Lung (tissue), 12 donors: ENCODE data around the gene CRYBA2. TPM values are rescaled to one million over a fixed set of nuclear protein-coding genes. Genes with fewer than 3 reads are reported as not detected.

Source experiments
- ATAC-seq: fragments of 200-7000 bp; cut with Tn5 transposase; one replicate; pipeline ENCODE4 v1.9.1; 2020; ENCODE audit warnings: moderate number of reproducible peaks; ENCODE audit not compliant: insufficient read depth, low FRiP score
- DNase-seq, 3 donors: peaks; one replicate each; pipeline ENCODE4 v3.0.0-alpha.2; 2013 to 2017
- H3K27ac ChIP-seq, 2 donors: one replicate each; pipeline ENCODE4 v1.5.1; 2013; ENCODE audit warnings: mild to moderate bottlenecking in 2 of 2, moderate library complexity in 2 of 2, control low read depth in 1 of 2, inconsistent platforms in 1 of 2, low read depth in 1 of 2, low read length in 1 of 2
- H3K27me3 ChIP-seq, 3 donors: one replicate each; pipeline ENCODE4 v1.5.1; 2013; ENCODE audit warnings: low read length in 2 of 3; ENCODE audit not compliant: control insufficient read depth in 3 of 3, insufficient read depth in 3 of 3
- H3K36me3 ChIP-seq, 4 donors: one replicate each; pipeline ENCODE4 v1.5.1; 2013; ENCODE audit warnings: low read length in 4 of 4, mild to moderate bottlenecking in 1 of 4, moderate library complexity in 1 of 4; ENCODE audit not compliant: control insufficient read depth in 4 of 4, insufficient read depth in 4 of 4
- H3K4me1 ChIP-seq, 5 donors: one replicate each; pipeline ENCODE4 v1.5.1; 2013; ENCODE audit warnings: low read length in 5 of 5, mild to moderate bottlenecking in 2 of 5, moderate library complexity in 1 of 5; ENCODE audit not compliant: control insufficient read depth in 5 of 5, insufficient read depth in 5 of 5
- H3K4me3 ChIP-seq: one replicate; pipeline ENCODE4 v1.5.1; 2013; ENCODE audit warnings: mild to moderate bottlenecking, control low read depth, moderate library complexity
- H3K9ac ChIP-seq, 2 donors: one replicate each; pipeline ENCODE4 v1.5.1; 2013; ENCODE audit warnings: low read length in 2 of 2, control low read depth in 1 of 2; ENCODE audit not compliant: insufficient read depth in 1 of 2
- H3K9me3 ChIP-seq, 4 donors: one replicate each; pipeline ENCODE4 v1.5.1; 2013; ENCODE audit warnings: low read length in 3 of 4, mild to moderate bottlenecking in 1 of 4, moderate library complexity in 1 of 4; ENCODE audit not compliant: control insufficient read depth in 4 of 4, insufficient read depth in 3 of 4
- WGBS, 2 donors: extraction: QIAGEN DNeasy Blood & Tissue Kit; methylation state at CpG; one replicate each; pipeline ENCODE4 v1.1.7; 2013; 5-methylcytosine and 5-hydroxymethylcytosine counted together
- polyA plus RNA-seq, 2 donors: library from polyadenylated mRNA; stranded (reverse); fragments of 200-250 nt; gene quantifications; one replicate each; pipeline ENCODE4 v1.2.1, GENCODE V29; 2013
- total RNA-seq, 2 donors: library from RNA; depleted of rRNA in 1 of 2; stranded (reverse); fragments of >200 nt in 1 of 2; gene quantifications; one replicate each; pipeline ENCODE4 v1.2.1, GENCODE V29; 2014 to 2021
- TF ChIP-seq, protein P1 (sequence below): IDR thresholded peaks from 2 replicates; pipeline ENCODE4 v1.5.1; 2012; ENCODE audit warnings: mild to moderate bottlenecking; ENCODE audit errors: control extremely low read depth, extremely low read depth
- donor health status: control.
- donor health status: control.
- donor health status: Bipolar disorder and iron deficiency.
- donor health status: healthy.
- donor health status: DM: yes; HTN: yes; CAD: no.

Gene CRYBA2
- total and polyA plus RNA-seq, 4 donors = 0.08 TPM; not detected in 3

DNA sequence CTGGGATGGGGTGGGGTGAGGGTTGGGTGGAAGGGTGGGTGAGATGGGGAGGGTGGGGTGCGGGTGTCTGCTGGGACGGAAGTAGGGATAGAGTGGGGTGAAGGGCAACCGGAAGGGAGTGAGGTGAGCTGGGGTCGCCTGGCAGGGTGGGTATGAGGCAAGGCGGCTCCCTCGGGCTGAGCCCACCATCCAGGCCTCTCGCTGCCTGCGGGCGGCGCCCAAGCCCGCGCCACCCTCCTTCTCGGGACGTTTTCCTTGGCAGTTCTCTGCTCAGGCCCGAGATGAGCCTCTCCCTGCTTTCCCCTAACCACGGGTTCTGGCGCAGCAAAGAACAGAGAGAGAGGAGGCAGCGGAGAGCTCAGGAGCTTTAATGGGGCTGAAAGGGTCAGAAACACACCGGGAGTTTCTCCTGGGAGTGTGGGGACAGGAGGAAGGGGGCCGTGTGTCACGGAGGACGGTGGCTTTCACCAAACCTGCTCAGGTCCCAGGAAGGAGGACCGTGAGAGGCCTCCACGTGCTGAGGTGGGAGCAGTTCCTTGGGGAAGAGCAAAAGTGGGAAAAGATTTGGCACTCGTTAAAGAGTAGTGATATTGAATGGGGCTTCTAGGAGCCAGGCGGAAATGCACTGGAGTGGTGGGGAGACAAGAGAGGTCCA is 12.4 kb downstream of the CRYBA2 start:
- no peak for ATAC-seq
- peak in 1 of 3 donors; percentile 12 for DNase-seq
- H3K4me3 ChIP-seq = no peak overlapping the region

DNA sequence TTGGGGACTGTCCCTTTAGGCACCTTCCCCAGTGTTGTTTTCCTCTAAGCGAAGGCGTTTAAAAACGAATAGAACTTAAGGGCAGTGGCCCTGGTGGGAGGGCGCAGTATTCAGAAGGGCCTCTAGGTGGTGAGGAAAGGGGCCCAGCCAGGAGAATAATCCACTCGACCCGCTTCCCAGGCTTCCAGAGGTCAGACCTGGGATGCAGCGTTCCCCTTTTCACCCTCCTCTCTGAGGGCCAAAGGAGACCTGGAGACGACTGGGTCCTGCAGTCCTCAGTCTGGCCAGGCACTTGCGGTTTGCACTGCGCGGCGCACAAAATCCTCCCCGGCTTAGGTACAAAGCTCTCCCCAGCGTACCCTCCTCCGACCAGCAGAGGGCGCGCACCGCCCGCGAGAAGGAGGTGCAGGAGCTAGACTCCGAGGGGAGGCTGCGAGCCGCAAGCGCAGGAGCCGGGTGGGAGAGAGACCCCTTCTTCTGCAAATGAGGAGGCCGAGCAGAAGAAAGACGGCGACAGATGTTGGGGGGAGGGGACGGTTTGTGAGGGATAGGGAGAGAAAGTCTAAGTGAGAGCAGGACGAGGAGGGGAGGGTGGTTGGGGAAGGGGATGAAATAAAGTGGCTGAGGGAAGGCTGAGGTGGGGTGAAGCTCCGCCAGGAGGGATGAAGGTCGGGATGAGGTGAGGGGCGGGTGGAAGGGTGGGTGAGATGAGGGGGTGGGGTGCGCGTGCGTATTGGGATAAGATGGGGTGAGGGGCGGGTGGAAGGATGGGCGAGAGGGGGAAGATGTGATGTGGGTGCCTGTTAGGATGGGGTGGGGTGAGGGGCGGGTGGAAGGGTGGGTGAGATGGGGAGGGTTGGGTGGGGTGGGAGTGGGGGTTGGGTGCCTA is 13.1 kb downstream of the CRYBA2 start:
- H3K27me3 ChIP-seq = peaks cover 7 to 77% (median 65%) of the 10 kb centered on the region in 3 donors

More for the DNA sequence above, 12.4 kb downstream of the CRYBA2 start:
- Histone ChIP-seq H3K27me3 (peaks cover 7 to 79% (median 69%) of the 10 kb centered on the region in 3 donors), H3K9ac (no peak overlapping the region), H3K9me3 (no peaks in the 10 kb centered on the region), H3K27ac (no peak overlapping the region), H3K4me1 (peaks cover 0 to 27% (median 6%) of the 10 kb centered on the region in 5 donors), H3K36me3 (no peaks in the 10 kb centered on the region)
- WGBS, 2 donors = 3 to 4% methylated on average over 26 of the region's 26 CpGs
- TF ChIP-seq, protein P1, sequence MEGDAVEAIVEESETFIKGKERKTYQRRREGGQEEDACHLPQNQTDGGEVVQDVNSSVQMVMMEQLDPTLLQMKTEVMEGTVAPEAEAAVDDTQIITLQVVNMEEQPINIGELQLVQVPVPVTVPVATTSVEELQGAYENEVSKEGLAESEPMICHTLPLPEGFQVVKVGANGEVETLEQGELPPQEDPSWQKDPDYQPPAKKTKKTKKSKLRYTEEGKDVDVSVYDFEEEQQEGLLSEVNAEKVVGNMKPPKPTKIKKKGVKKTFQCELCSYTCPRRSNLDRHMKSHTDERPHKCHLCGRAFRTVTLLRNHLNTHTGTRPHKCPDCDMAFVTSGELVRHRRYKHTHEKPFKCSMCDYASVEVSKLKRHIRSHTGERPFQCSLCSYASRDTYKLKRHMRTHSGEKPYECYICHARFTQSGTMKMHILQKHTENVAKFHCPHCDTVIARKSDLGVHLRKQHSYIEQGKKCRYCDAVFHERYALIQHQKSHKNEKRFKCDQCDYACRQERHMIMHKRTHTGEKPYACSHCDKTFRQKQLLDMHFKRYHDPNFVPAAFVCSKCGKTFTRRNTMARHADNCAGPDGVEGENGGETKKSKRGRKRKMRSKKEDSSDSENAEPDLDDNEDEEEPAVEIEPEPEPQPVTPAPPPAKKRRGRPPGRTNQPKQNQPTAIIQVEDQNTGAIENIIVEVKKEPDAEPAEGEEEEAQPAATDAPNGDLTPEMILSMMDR = no peak

DNA sequence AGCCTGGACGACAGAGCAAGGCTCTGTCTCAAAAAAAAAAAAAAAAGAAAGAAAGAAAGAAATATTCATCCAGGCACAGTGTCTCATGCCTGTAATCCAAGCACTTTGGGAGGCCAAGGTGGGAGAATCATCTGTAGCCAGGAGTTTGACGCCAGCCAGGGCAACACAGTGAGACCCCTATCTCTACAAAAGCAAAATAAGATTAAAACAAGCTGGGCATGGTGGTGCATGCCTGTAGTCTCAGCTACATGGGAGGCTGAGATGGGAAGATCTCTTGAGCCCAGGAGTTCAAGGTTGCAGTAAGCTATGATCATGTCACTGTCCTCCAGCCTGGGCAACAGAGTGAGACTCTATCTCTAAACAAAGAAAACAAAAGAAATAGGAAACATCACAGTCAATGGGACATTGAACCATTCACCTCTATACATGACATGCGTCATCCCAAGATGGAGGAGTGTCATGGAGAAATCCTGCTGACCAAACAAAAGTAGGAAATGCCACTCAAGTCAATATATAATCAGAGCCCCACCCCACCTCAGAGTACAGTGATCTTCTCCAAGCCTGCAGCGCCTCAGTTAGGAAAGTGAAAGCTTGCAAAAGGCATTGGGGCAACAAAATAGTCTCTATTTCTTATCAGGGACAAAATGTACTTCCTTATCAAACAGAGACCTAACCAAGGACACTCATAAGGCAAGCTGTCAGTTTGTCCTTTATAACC is 18.0 kb downstream of the CRYBA2 start:
- Histone ChIP-seq H3K27ac (no peak overlapping the region), H3K4me1 (peaks cover 0 to 3% (median 0%) of the 10 kb centered on the region in 5 donors), H3K36me3 (no peaks in the 10 kb centered on the region), H3K9ac (no peak overlapping the region), H3K27me3 (peaks cover 11 to 61% (median 46%) of the 10 kb centered on the region in 3 donors), H3K9me3 (peaks cover 0 to 5% (median 0%) of the 10 kb centered on the region in 4 donors), H3K4me3 (no peak overlapping the region)
- TF ChIP-seq, protein P1 = no peak
- no peak for DNase-seq
- ATAC-seq = no peak
- WGBS, 2 donors = 61 to 74% methylated on average over 4 of the region's 4 CpGs

More for the DNA sequence above, 13.1 kb downstream of the CRYBA2 start:
- TF ChIP-seq, protein P1 = peak; percentile 67
- Histone ChIP-seq H3K9me3 (no peaks in the 10 kb centered on the region), H3K27ac (no peak overlapping the region), H3K9ac (no peak overlapping the region), H3K4me3 (no peak overlapping the region), H3K4me1 (peaks cover 0 to 24% (median 6%) of the 10 kb centered on the region in 5 donors), H3K36me3 (no peaks in the 10 kb centered on the region)
- ATAC-seq = peak; percentile 88
- peak; percentile 74 to 82 (median 80) for DNase-seq
- 4% methylated on average over 38 to 39 of the region's 39 CpGs for WGBS, 2 donors
